Activated naive CD8-positive, alpha-beta T cell treated with anti-CD3 and anti-CD28 coated beads, Interleukin-2, amount 10 ng/mL, durations not matched to agents 7 days and 5 days (primary cell): ENCODE results near the gene FBXL13. TPM values are rescaled to one million over a fixed set of nuclear protein-coding genes. Genes with fewer than 3 reads are reported as not detected.

ENCODE experiments used
- ATAC-seq: fragments of 150-1000 bp; cut with Tn5 transposase; one replicate; pipeline ENCODE4 v1.10.0; 2021; ENCODE audit warnings: low read depth, moderate library complexity
- POLR2A ChIA-PET: fragments of 350-600 bp; sonication (Branson Sonifier 250); formaldehyde crosslinking; loops from one replicate; lab custom pipeline; 2021; ENCODE audit warnings: antibody characterized with exemption; lab: Charles Lee
- DNase-seq: peaks from one replicate; pipeline ENCODE4 v3.0.0; 2021
- H3K27ac Mint-ChIP-seq: one replicate; pipeline ENCODE4 v1.8.0; 2022; ENCODE audit warnings: mild to moderate bottlenecking, mixed read lengths
- H3K27me3 Mint-ChIP-seq: one replicate; pipeline ENCODE4 v1.8.0; 2022; ENCODE audit warnings: mild to moderate bottlenecking, moderate library complexity, mixed read lengths
- H3K36me3 Mint-ChIP-seq: one replicate; pipeline ENCODE4 v1.8.0; 2021; ENCODE audit warnings: mild to moderate bottlenecking, mixed read lengths
- H3K4me1 Mint-ChIP-seq: one replicate; pipeline ENCODE4 v1.8.0; 2021; ENCODE audit warnings: mixed read lengths
- H3K4me3 Mint-ChIP-seq: one replicate; pipeline ENCODE4 v1.8.0; 2022; ENCODE audit warnings: mild to moderate bottlenecking, moderate library complexity, mixed read lengths
- H3K9me3 Mint-ChIP-seq: one replicate; pipeline ENCODE4 v1.8.0; 2021; ENCODE audit warnings: mixed read lengths
- total RNA-seq, 2 experiments: library from RNA; stranded (reverse); gene quantifications; one replicate each; pipeline ENCODE4 v1.2.3, GENCODE V29; 2021

FBXL13 gene
- total RNA-seq, 2 experiments from 2014 or later, result 0.65 to 1.4 TPM

- H3K4me1 Mint-ChIP-seq, result no peaks in the 10 kb centered on the region
- no peak overlapping the region for H3K27ac Mint-ChIP-seq
- no peaks in the 10 kb centered on the region for H3K36me3 Mint-ChIP-seq
- ATAC-seq (no peak), DNase-seq (no peak)
- POLR2A ChIA-PET, result no interaction called here
- no peak overlapping the region for H3K4me3 Mint-ChIP-seq
- no peaks in the 10 kb centered on the region for H3K27me3 Mint-ChIP-seq
- no peaks in the 10 kb centered on the region for H3K9me3 Mint-ChIP-seq
Observed at GRCh38 chr7:102898532-102898859, 176.1 kb downstream of the FBXL13 start.

GRCh38 chr7:102897856-102898531 is 176.6 kb downstream of the FBXL13 start:
- ATAC-seq (no peak), DNase-seq (no peak)
- Mint-ChIP-seq H3K9me3 (no peaks in the 10 kb centered on the region), H3K27me3 (no peaks in the 10 kb centered on the region), H3K36me3 (no peaks in the 10 kb centered on the region), H3K4me3 (no peak overlapping the region), H3K4me1 (no peaks in the 10 kb centered on the region), H3K27ac (no peak overlapping the region)
- POLR2A ChIA-PET, result no interaction called here

GRCh38 chr7:102897211-102897631 is 177.4 kb downstream of the FBXL13 start:
- H3K4me1 Mint-ChIP-seq, result no peaks in the 10 kb centered on the region
- DNase-seq (no peak), ATAC-seq (no peak)
- H3K9me3 Mint-ChIP-seq, result no peaks in the 10 kb centered on the region
- H3K4me3 Mint-ChIP-seq, result no peak overlapping the region
- no peak overlapping the region for H3K27ac Mint-ChIP-seq
- H3K36me3 Mint-ChIP-seq, result no peaks in the 10 kb centered on the region
- H3K27me3 Mint-ChIP-seq, result no peaks in the 10 kb centered on the region
- POLR2A ChIA-PET, result no interaction called here

GRCh38 chr7:102896585-102896984 is 178.0 kb downstream of the FBXL13 start:
- no peak overlapping the region for H3K27ac Mint-ChIP-seq
- H3K27me3 Mint-ChIP-seq, result no peaks in the 10 kb centered on the region
- no peaks in the 10 kb centered on the region for H3K9me3 Mint-ChIP-seq
- no peak overlapping the region for H3K4me3 Mint-ChIP-seq
- ATAC-seq (no peak), DNase-seq (no peak)
- H3K36me3 Mint-ChIP-seq, result no peaks in the 10 kb centered on the region
- H3K4me1 Mint-ChIP-seq, result no peaks in the 10 kb centered on the region
- POLR2A ChIA-PET, result no interaction called here

GRCh38 chr7:102895602-102896001 is 179.0 kb downstream of the FBXL13 start:
- DNase-seq (no peak), ATAC-seq (no peak)
- POLR2A ChIA-PET, result no interaction called here
- Mint-ChIP-seq H3K9me3 (no peaks in the 10 kb centered on the region), H3K27ac (no peak overlapping the region), H3K36me3 (no peaks in the 10 kb centered on the region), H3K27me3 (no peaks in the 10 kb centered on the region), H3K4me1 (no peaks in the 10 kb centered on the region), H3K4me3 (no peak overlapping the region)

- Mint-ChIP-seq H3K36me3 (no peaks in the 10 kb centered on the region), H3K27me3 (no peaks in the 10 kb centered on the region), H3K4me1 (no peaks in the 10 kb centered on the region), H3K4me3 (no peak overlapping the region), H3K27ac (no peak overlapping the region), H3K9me3 (no peaks in the 10 kb centered on the region)
- ATAC-seq (no peak), DNase-seq (no peak)
- POLR2A ChIA-PET, result no interaction called here
Observed at GRCh38 chr7:102892631-102893278, 181.8 kb downstream of the FBXL13 start.

- no peaks in the 10 kb centered on the region for H3K4me1 Mint-ChIP-seq
- DNase-seq (no peak), ATAC-seq (no peak)
- peaks cover 1% of the 10 kb centered on the region for H3K9me3 Mint-ChIP-seq
- POLR2A ChIA-PET, result no interaction called here
- H3K27me3 Mint-ChIP-seq, result no peaks in the 10 kb centered on the region
- no peaks in the 10 kb centered on the region for H3K36me3 Mint-ChIP-seq
- no peak overlapping the region for H3K27ac Mint-ChIP-seq
- H3K4me3 Mint-ChIP-seq, result no peak overlapping the region
Observed at GRCh38 chr7:102891693-102892261, 182.8 kb downstream of the FBXL13 start.

- Mint-ChIP-seq H3K36me3 (no peaks in the 10 kb centered on the region), H3K9me3 (peaks cover 1% of the 10 kb centered on the region), H3K4me3 (no peak overlapping the region), H3K27ac (no peak overlapping the region), H3K4me1 (no peaks in the 10 kb centered on the region), H3K27me3 (no peaks in the 10 kb centered on the region)
- POLR2A ChIA-PET, result no interaction called here
- no peak for ATAC-seq
- no peak for DNase-seq
Observed at GRCh38 chr7:102890971-102891692, 183.5 kb downstream of the FBXL13 start.

- Mint-ChIP-seq H3K27me3 (no peaks in the 10 kb centered on the region), H3K4me1 (no peaks in the 10 kb centered on the region), H3K9me3 (peaks cover 1% of the 10 kb centered on the region), H3K27ac (no peak overlapping the region), H3K4me3 (no peak overlapping the region), H3K36me3 (no peaks in the 10 kb centered on the region)
- ATAC-seq (no peak), DNase-seq (no peak)
- POLR2A ChIA-PET, result no interaction called here
Observed at GRCh38 chr7:102890292-102890970, 184.2 kb downstream of the FBXL13 start.

- Mint-ChIP-seq H3K9me3 (peaks cover 1% of the 10 kb centered on the region), H3K27me3 (no peaks in the 10 kb centered on the region), H3K27ac (no peak overlapping the region), H3K4me1 (no peaks in the 10 kb centered on the region), H3K4me3 (no peak overlapping the region), H3K36me3 (no peaks in the 10 kb centered on the region)
- POLR2A ChIA-PET, result no interaction called here
- ATAC-seq (no peak), DNase-seq (no peak)
Observed at GRCh38 chr7:102889851-102890250, 184.7 kb downstream of the FBXL13 start.

- DNase-seq (no peak), ATAC-seq (no peak)
- Mint-ChIP-seq H3K4me1 (no peaks in the 10 kb centered on the region), H3K27me3 (no peaks in the 10 kb centered on the region), H3K27ac (no peak overlapping the region), H3K36me3 (no peaks in the 10 kb centered on the region), H3K9me3 (peaks cover 1% of the 10 kb centered on the region), H3K4me3 (no peak overlapping the region)
- POLR2A ChIA-PET, result no interaction called here
Observed at GRCh38 chr7:102888561-102889233, 185.9 kb downstream of the FBXL13 start.

- Mint-ChIP-seq H3K4me1 (no peaks in the 10 kb centered on the region), H3K36me3 (no peaks in the 10 kb centered on the region), H3K27ac (no peak overlapping the region), H3K27me3 (no peaks in the 10 kb centered on the region), H3K4me3 (no peak overlapping the region), H3K9me3 (peaks cover 1% of the 10 kb centered on the region)
- DNase-seq, result no peak
- POLR2A ChIA-PET, result no interaction called here
- ATAC-seq, result no peak
Observed at GRCh38 chr7:102883098-102883860, 191.3 kb downstream of the FBXL13 start.
